COLO829 (cell line): ENCODE measurements around the gene DDX51.

Experiments
- DNase-seq: peaks from one replicate; pipeline ENCODE4 v3.0.0; 2012; ENCODE audit warnings: low spot score

The DDX51 gene

GRCh38 chr12:132144115-132144809, at the start of gene DDX51, which contains the start of gene NOC4L:
Gene DDX51 (minus strand): TSS chr12:132144319. CDS start chr12:132144296, 23 bp downstream.
Gene NOC4L (plus strand): TSS chr12:132144457. CDS start chr12:132144489, 32 bp downstream.
- peak; percentile 94 for DNase-seq

GRCh38 chr12:132191715-132192553, 47.8 kb upstream of the DDX51 start:
- DNase-seq: no peak

- no peak for DNase-seq
Observed at GRCh38 chr12:132190834-132191500, 46.8 kb upstream of the DDX51 start.

GRCh38 chr12:132190012-132190755, 46.1 kb upstream of the DDX51 start:
- DNase-seq: no peak

- peak; percentile 69 for DNase-seq
Observed at GRCh38 chr12:132189378-132190011, 45.4 kb upstream of the DDX51 start.

GRCh38 chr12:132188916-132189325, 44.8 kb upstream of the DDX51 start:
- DNase-seq: no peak

GRCh38 chr12:132188451-132188901, 44.4 kb upstream of the DDX51 start:
- no peak for DNase-seq

- DNase-seq: no peak
Observed at GRCh38 chr12:132187646-132188450, 43.7 kb upstream of the DDX51 start.

GRCh38 chr12:132186857-132187620, 42.9 kb upstream of the DDX51 start:
- no peak for DNase-seq

- no peak for DNase-seq
Observed at GRCh38 chr12:132186208-132186856, 42.2 kb upstream of the DDX51 start.

- no peak for DNase-seq
Observed at GRCh38 chr12:132185705-132186104, 41.6 kb upstream of the DDX51 start.

GRCh38 chr12:132182711-132183365, 38.7 kb upstream of the DDX51 start:
- no peak for DNase-seq

GRCh38 chr12:132182206-132182710, 38.1 kb upstream of the DDX51 start:
- DNase-seq: no peak

- DNase-seq: no peak
Observed at GRCh38 chr12:132181570-132182200, 37.6 kb upstream of the DDX51 start.

- no peak for DNase-seq
Observed at GRCh38 chr12:132180648-132181546, 36.8 kb upstream of the DDX51 start.

- no peak for DNase-seq
Observed at GRCh38 chr12:132179431-132180362, 35.6 kb upstream of the DDX51 start.
